ENCODE measurements around the gene ABCG1.

Gene ABCG1

GRCh38 chr21:42316891-42317290 lies 98.0 kb downstream of the ABCG1 start:
- no peak overlapping the region for H3K4me2 ChIP-seq (ENCODE audit: low read depth, low read length)
- TF ChIP-seq EZH2 (optimal IDR thresholded peaks at IDR 0.05; ENCODE audit: low read depth, low read length) (no peak), CTCF (IDR thresholded peaks at IDR 0.05; ENCODE audit: low read length) (no peak), EZH2phosphoT487 (IDR thresholded peaks at IDR 0.05; ENCODE audit: low read length) (no peak)
- H3F3A ChIP-seq (ENCODE audit: insufficient read depth, low read length) = no peaks in the 10 kb centered on the region
- peaks cover 99% of the 10 kb centered on the region for H3K27me3 ChIP-seq (replicated peaks; ENCODE audit: insufficient read depth, low read length)
- H3K9me3 ChIP-seq (replicated peaks; ENCODE audit: insufficient read depth, low read length) = no peaks in the 10 kb centered on the region
- H3K27ac ChIP-seq (ENCODE audit: low read length) = no peak overlapping the region
- H2AFZ ChIP-seq (ENCODE audit: low read length) = no peak overlapping the region
- DNase-seq = no peak
- no peaks in the 10 kb centered on the region for H3K4me1 ChIP-seq (ENCODE audit: low read length)
- H3K79me2 ChIP-seq (ENCODE audit: low read length) = no peaks in the 10 kb centered on the region
- H3K9me2 ChIP-seq (replicated peaks; ENCODE audit: insufficient read depth, low read length) = no peaks in the 10 kb centered on the region
- no peak overlapping the region for H3K4me3 ChIP-seq (ENCODE audit: low read length)
- no peak overlapping the region for H3K9ac ChIP-seq (ENCODE audit: low read length)
- H4K20me1 ChIP-seq (ENCODE audit: insufficient read depth, low read length) = no peaks in the 10 kb centered on the region
- H3K36me3 ChIP-seq (replicated peaks; ENCODE audit: insufficient read depth, low read length) = no peaks in the 10 kb centered on the region

- Histone ChIP-seq H3K9me2 (replicated peaks; ENCODE audit: insufficient read depth, low read length) (no peaks in the 10 kb centered on the region), H3K79me2 (ENCODE audit: low read length) (no peaks in the 10 kb centered on the region), H3K4me2 (ENCODE audit: low read depth, low read length) (no peak overlapping the region), H3K27ac (ENCODE audit: low read length) (no peak overlapping the region), H3F3A (ENCODE audit: insufficient read depth, low read length) (no peaks in the 10 kb centered on the region), H3K9me3 (replicated peaks; ENCODE audit: insufficient read depth, low read length) (no peaks in the 10 kb centered on the region), H2AFZ (ENCODE audit: low read length) (no peak overlapping the region), H3K9ac (ENCODE audit: low read length) (no peak overlapping the region), H3K4me3 (ENCODE audit: low read length) (no peak overlapping the region), H4K20me1 (ENCODE audit: insufficient read depth, low read length) (no peaks in the 10 kb centered on the region), H3K27me3 (replicated peaks; ENCODE audit: insufficient read depth, low read length) (peaks cover 99% of the 10 kb centered on the region), H3K4me1 (ENCODE audit: low read length) (no peaks in the 10 kb centered on the region), H3K36me3 (replicated peaks; ENCODE audit: insufficient read depth, low read length) (no peaks in the 10 kb centered on the region)
- TF ChIP-seq EZH2 (optimal IDR thresholded peaks at IDR 0.05; ENCODE audit: low read depth, low read length) (no peak), EZH2phosphoT487 (IDR thresholded peaks at IDR 0.05; ENCODE audit: low read length) (no peak), CTCF (IDR thresholded peaks at IDR 0.05; ENCODE audit: low read length) (no peak)
- peak; percentile 27 for DNase-seq
These were observed 98.4 kb downstream of the ABCG1 start for GRCh38 chr21:42317341-42317741.

GRCh38 chr21:42317826-42318746 lies 99.1 kb downstream of the ABCG1 start:
- Histone ChIP-seq H3K4me2 (ENCODE audit: low read depth, low read length) (no peak overlapping the region), H3K79me2 (ENCODE audit: low read length) (no peaks in the 10 kb centered on the region), H3K9ac (ENCODE audit: low read length) (no peak overlapping the region), H2AFZ (ENCODE audit: low read length) (no peak overlapping the region), H3K4me1 (ENCODE audit: low read length) (no peaks in the 10 kb centered on the region), H3K9me2 (replicated peaks; ENCODE audit: insufficient read depth, low read length) (no peaks in the 10 kb centered on the region), H3K9me3 (replicated peaks; ENCODE audit: insufficient read depth, low read length) (no peaks in the 10 kb centered on the region), H3K4me3 (ENCODE audit: low read length) (no peak overlapping the region), H3F3A (ENCODE audit: insufficient read depth, low read length) (no peaks in the 10 kb centered on the region), H4K20me1 (ENCODE audit: insufficient read depth, low read length) (no peaks in the 10 kb centered on the region), H3K27ac (ENCODE audit: low read length) (no peak overlapping the region), H3K36me3 (replicated peaks; ENCODE audit: insufficient read depth, low read length) (no peaks in the 10 kb centered on the region), H3K27me3 (replicated peaks; ENCODE audit: insufficient read depth, low read length) (peaks cover 99% of the 10 kb centered on the region)
- no peak for DNase-seq
- TF ChIP-seq EZH2 (optimal IDR thresholded peaks at IDR 0.05; ENCODE audit: low read depth, low read length) (no peak), CTCF (IDR thresholded peaks at IDR 0.05; ENCODE audit: low read length) (no peak), EZH2phosphoT487 (IDR thresholded peaks at IDR 0.05; ENCODE audit: low read length) (no peak)
